ENCODE data around the gene NCAPG2. TPM values are rescaled to one million over a fixed set of nuclear protein-coding genes. Genes with fewer than 3 reads are reported as not detected.

Gene NCAPG2
- total RNA-seq, 4 donors from 2014 or later: 3.4 to 9.0 (median 4.3) TPM

DNA sequence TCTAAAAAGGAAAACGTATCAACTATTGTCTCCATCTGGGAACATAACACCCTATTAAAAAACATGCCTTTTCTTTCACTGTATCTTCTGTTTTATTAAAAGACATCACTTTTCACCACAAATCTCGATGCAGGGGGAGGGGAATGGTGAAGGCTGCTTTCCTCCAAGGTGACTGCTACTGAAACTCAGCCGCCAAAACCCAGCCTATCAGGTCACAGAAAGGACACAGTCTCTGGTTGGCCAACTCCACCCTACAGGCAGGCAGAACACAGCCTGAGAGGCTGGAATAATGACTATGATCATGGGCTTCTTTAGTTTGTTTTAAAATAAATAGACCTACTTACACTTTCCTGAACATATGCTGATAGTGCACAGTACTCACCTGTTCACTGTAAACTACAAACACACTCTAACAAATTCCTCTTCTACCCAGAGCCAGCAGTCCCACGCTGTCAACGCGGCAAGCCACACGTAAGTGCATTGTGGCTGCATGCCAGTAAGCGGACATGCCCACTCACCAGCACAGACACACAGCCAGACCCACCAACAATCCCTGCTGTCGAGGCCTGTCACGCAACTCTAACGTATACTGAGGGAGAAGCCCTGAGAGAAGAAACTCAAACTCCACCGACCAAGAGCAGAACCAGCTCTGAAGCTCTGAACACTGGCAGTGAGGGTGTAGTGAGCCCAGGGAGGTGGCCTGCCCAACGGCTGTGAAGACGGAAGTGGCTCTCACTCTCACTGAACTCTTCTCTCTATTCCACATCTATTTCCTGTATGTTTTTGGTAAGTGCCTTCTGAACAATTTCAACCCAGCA, 41.8 kb downstream of the NCAPG2 start:
- TF ChIP-seq, protein P1, sequence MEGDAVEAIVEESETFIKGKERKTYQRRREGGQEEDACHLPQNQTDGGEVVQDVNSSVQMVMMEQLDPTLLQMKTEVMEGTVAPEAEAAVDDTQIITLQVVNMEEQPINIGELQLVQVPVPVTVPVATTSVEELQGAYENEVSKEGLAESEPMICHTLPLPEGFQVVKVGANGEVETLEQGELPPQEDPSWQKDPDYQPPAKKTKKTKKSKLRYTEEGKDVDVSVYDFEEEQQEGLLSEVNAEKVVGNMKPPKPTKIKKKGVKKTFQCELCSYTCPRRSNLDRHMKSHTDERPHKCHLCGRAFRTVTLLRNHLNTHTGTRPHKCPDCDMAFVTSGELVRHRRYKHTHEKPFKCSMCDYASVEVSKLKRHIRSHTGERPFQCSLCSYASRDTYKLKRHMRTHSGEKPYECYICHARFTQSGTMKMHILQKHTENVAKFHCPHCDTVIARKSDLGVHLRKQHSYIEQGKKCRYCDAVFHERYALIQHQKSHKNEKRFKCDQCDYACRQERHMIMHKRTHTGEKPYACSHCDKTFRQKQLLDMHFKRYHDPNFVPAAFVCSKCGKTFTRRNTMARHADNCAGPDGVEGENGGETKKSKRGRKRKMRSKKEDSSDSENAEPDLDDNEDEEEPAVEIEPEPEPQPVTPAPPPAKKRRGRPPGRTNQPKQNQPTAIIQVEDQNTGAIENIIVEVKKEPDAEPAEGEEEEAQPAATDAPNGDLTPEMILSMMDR (IDR thresholded peaks at IDR 0.05): no peak
- TF ChIP-seq POLR2A (IDR thresholded peaks at IDR 0.05): no peak
- TF ChIP-seq POLR2AphosphoS5 (IDR thresholded peaks at IDR 0.05): no peak
- no peak for TF ChIP-seq EP300 (IDR thresholded peaks at IDR 0.05; ENCODE audit: low read depth)
- Histone ChIP-seq H3K27me3 (no peaks in the 10 kb centered on the region), H3K4me1 (no peaks in the 10 kb centered on the region), H3K4me3 (no peak overlapping the region), H3K9me3 (no peaks in the 10 kb centered on the region), H3K27ac (no peak overlapping the region), H3K36me3 (no peaks in the 10 kb centered on the region)
- in situ Hi-C loops (cut with MboI; ENCODE audit: low pct_ligation_motif_present in 1 of 4, low pct_unique_long_range_greater_than_20kb in 1 of 4, low sequenced_read_pairs in 3 of 4) (no loop called here), intact Hi-C loops (cut with DNase I; ENCODE audit: low total_unique reads) (no loop called here)
- 78 to 88% methylated on average over 3 to 14 of the region's 14 CpGs for WGBS, 2 donors (ENCODE audit: low coverage in 1 of 2)
- no peak for DNase-seq

DNA sequence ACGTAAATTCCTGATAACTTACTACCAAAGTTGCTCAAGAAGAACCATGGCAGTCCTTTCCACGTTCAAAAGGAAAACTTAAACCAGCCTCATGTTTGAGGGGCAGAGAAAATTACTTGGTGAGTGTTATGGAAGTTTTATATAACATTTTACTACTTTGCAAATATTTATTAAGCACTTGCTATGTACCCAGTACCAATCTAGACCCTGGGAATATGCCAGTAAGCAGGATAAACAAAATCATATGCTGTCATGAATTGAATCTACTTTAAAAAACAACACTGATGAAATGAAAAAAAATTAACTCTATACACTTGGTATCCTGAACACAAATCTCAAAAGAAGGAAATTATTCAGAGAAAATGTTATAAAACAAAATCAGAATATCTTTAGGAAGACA, 46.1 kb downstream of the NCAPG2 start:
- WGBS, 2 donors (ENCODE audit: low coverage in 1 of 2): 64 to 80% methylated on average over 2 of the region's 2 CpGs
- DNase-seq: no peak
- in situ Hi-C loops (cut with MboI; ENCODE audit: low pct_ligation_motif_present in 1 of 4, low pct_unique_long_range_greater_than_20kb in 1 of 4, low sequenced_read_pairs in 3 of 4): no loop called here
- no peaks in the 10 kb centered on the region for H3K4me1 ChIP-seq
- intact Hi-C loops (cut with DNase I; ENCODE audit: low total_unique reads): no loop called here
- H3K27me3 ChIP-seq: no peaks in the 10 kb centered on the region
- no peaks in the 10 kb centered on the region for H3K36me3 ChIP-seq
- H3K4me3 ChIP-seq: no peak overlapping the region
- no peaks in the 10 kb centered on the region for H3K9me3 ChIP-seq
- H3K27ac ChIP-seq: no peak overlapping the region
- no peak for TF ChIP-seq EP300 (IDR thresholded peaks at IDR 0.05; ENCODE audit: low read depth)
- no peak for TF ChIP-seq POLR2AphosphoS5 (IDR thresholded peaks at IDR 0.05)
- TF ChIP-seq, protein P1 (IDR thresholded peaks at IDR 0.05): no peak
- TF ChIP-seq POLR2A (IDR thresholded peaks at IDR 0.05): no peak

DNA sequence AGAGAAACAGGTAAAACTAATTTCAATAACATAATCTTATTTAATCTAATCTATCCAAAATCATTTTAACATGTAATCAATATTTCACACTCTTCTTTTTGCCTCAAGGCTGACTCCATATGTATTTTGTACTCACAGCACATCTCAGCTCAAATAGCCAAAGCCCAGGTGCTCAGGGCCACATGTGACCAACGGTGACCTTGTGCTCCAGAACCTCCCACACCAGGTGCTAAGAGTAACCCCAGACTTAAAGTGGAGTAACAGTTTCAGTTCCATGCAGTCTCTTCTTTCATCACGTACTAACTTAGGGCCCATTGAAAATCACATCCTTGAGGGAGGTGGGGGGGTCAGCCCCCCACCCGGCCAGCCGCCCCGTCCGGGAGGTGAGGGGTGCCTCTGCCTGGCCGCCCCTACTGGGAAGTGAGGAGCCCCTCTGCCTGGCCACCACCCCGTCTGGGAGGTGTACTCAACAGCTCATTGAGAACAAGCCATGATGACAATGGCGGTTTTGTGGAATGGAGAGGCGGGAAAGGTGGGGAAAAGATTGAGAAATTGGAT, 47.3 kb downstream of the NCAPG2 start:
- WGBS, 2 donors (ENCODE audit: low coverage in 1 of 2): 85 to 89% methylated on average over 2 to 10 of the region's 10 CpGs
- DNase-seq: no peak

DNA sequence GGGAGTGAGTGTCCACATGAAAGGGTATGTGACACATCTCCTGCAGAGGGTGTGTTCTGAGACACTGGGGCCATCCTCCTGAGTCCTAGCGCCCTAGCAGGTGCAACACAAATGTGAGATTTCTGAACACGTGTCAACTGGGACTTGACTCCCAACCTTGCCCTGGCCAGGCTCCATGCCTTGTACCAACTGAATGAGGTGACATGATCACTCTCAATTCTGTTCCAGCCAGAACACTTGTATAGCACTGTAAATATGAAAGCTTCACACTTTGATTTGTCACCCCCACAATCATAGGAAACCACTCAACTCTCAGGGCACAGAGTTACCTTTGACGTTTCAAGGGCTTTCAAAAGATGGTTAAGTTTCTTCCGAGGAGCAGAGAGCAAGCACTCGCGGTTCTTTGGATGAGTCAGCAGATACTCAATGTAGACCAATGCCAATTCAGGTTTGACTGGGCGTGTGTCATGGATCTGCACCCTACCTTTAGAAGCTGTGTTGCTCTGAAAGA, 48.6 kb downstream of the NCAPG2 start:
- in situ Hi-C loops (cut with MboI; ENCODE audit: low pct_ligation_motif_present in 1 of 4, low pct_unique_long_range_greater_than_20kb in 1 of 4, low sequenced_read_pairs in 3 of 4) (no loop called here), intact Hi-C loops (cut with DNase I; ENCODE audit: low total_unique reads) (no loop called here)
- DNase-seq: no peak
- no peaks in the 10 kb centered on the region for H3K36me3 ChIP-seq
- H3K27ac ChIP-seq: no peak overlapping the region
- H3K4me3 ChIP-seq: no peak overlapping the region
- H3K9me3 ChIP-seq: no peaks in the 10 kb centered on the region
- 60 to 74% methylated on average over 1 to 7 of the region's 7 CpGs for WGBS, 2 donors (ENCODE audit: low coverage in 1 of 2)
- no peaks in the 10 kb centered on the region for H3K27me3 ChIP-seq
- TF ChIP-seq POLR2A (IDR thresholded peaks at IDR 0.05): no peak
- TF ChIP-seq POLR2AphosphoS5 (IDR thresholded peaks at IDR 0.05): no peak
- TF ChIP-seq, protein P1 (IDR thresholded peaks at IDR 0.05): no peak
- TF ChIP-seq EP300 (IDR thresholded peaks at IDR 0.05; ENCODE audit: low read depth): no peak
- no peaks in the 10 kb centered on the region for H3K4me1 ChIP-seq

More for the DNA sequence above, 47.3 kb downstream of the NCAPG2 start:
- in situ Hi-C loops (cut with MboI; ENCODE audit: low pct_ligation_motif_present in 1 of 4, low pct_unique_long_range_greater_than_20kb in 1 of 4, low sequenced_read_pairs in 3 of 4): no loop called here
- Histone ChIP-seq H3K27me3 (no peaks in the 10 kb centered on the region), H3K4me3 (no peak overlapping the region), H3K9me3 (no peaks in the 10 kb centered on the region), H3K27ac (no peak overlapping the region), H3K4me1 (no peaks in the 10 kb centered on the region), H3K36me3 (no peaks in the 10 kb centered on the region)
- TF ChIP-seq POLR2AphosphoS5 (IDR thresholded peaks at IDR 0.05): no peak
- no peak for TF ChIP-seq EP300 (IDR thresholded peaks at IDR 0.05; ENCODE audit: low read depth)
- TF ChIP-seq POLR2A (IDR thresholded peaks at IDR 0.05): no peak
- TF ChIP-seq, protein P1 (IDR thresholded peaks at IDR 0.05): no peak
- intact Hi-C loops (cut with DNase I; ENCODE audit: low total_unique reads): no loop called here

Data from transverse colon (tissue), 4 donors.